Esophagus muscularis mucosa (tissue), 4 donors: ENCODE results near the gene ABHD18. TPM values are rescaled to one million over a fixed set of nuclear protein-coding genes. Genes with fewer than 3 reads are reported as not detected.
"Not testable (repeated sequence)": the region's sequence is repeated elsewhere in the genome, so short reads cannot be mapped to it uniquely, and the experiment has no call there.

Source experiments
- DNase-seq: peaks from one replicate; pipeline ENCODE4 v3.0.0-alpha.2; 2017; ENCODE audit errors: extremely low spot score
- H3K27ac ChIP-seq, 4 donors: fragments of 200-600 bp; sonication (generic); replicated peaks in 1 of 4; 1 replicate in 3 of 4; 2 replicates in 1 of 4; pipeline ENCODE4 v1.5.1; 2016 to 2019; ENCODE audit warnings: mild to moderate bottlenecking in 1 of 4
- H3K27me3 ChIP-seq, 4 donors: fragments of 200-600 bp; sonication (generic); one replicate each; pipeline versions ENCODE4 v1.5.1 to v1.6.0; 2016 to 2019
- H3K36me3 ChIP-seq, 4 donors: fragments of 200-600 bp; sonication (generic); one replicate each; pipeline ENCODE4 v1.5.1; 2016 to 2019
- H3K4me1 ChIP-seq, 4 donors: fragments of 200-600 bp; sonication (generic); one replicate each; pipeline ENCODE4 v1.5.1; 2016 to 2019
- H3K4me3 ChIP-seq, 4 donors: fragments of 200-600 bp; sonication (generic); 1 replicate in 2 of 4; 2 replicates in 2 of 4; pipeline ENCODE4 v1.5.1; 2016 to 2019; ENCODE audit warnings: mild to moderate bottlenecking in 4 of 4, moderate library complexity in 1 of 4
- H3K9me3 ChIP-seq, 4 donors: fragments of 200-600 bp; sonication (generic); 1 replicate in 3 of 4; 2 replicates in 1 of 4; pipeline ENCODE4 v1.5.1; 2016 to 2019
- EP300 ChIP-seq: sonication (generic); formaldehyde crosslinking; IDR thresholded peaks from one replicate; pipeline ENCODE4 v1.6.1; 2017; ENCODE audit warnings: antibody characterized with exemption
- POLR2A ChIP-seq: fragments of 450-650 bp; IDR thresholded peaks from one replicate; pipeline ENCODE4 v1.6.1; 2017; ENCODE audit warnings: antibody characterized with exemption, moderate library complexity, mild to moderate bottlenecking, low read depth
- POLR2AphosphoS5 ChIP-seq, 2 donors: sonication (generic); formaldehyde crosslinking; IDR thresholded peaks; one replicate each; pipeline ENCODE4 v1.6.1; 2017; ENCODE audit warnings: antibody characterized with exemption in 2 of 2
- WGBS: methylation state at CpG from one replicate; pipeline ENCODE4 v1.1.5; 2018; 5-methylcytosine and 5-hydroxymethylcytosine counted together
- intact Hi-C: fragments of 100-400 bp; cut with DNase I; formaldehyde crosslinking; loops from one replicate; pipeline ENCODE4 v1.15.1; 2023
- total RNA-seq, 4 donors: library from RNA; depleted of rRNA; stranded (reverse); fragments of >200 nt; gene quantifications; one replicate each; pipeline versions ENCODE4 v1.1.0 to v1.2.1, GENCODE V29; 2016
- TF ChIP-seq, protein P1 (sequence below), 3 experiments: fragments of 200-600 bp in 2 of 3; fragments of 450-650 bp in 1 of 3; sonication (generic) in 2 of 3; IDR thresholded peaks; one replicate each; pipeline ENCODE4 v1.5.1; 2017 to 2019; ENCODE audit warnings: antibody characterized with exemption in 3 of 3, mild to moderate bottlenecking in 2 of 3, moderate library complexity in 1 of 3

The ABHD18 gene
- total RNA-seq, 4 donors from 2014 or later, result 4.7 to 10.0 (median 7.1) TPM

DNA sequence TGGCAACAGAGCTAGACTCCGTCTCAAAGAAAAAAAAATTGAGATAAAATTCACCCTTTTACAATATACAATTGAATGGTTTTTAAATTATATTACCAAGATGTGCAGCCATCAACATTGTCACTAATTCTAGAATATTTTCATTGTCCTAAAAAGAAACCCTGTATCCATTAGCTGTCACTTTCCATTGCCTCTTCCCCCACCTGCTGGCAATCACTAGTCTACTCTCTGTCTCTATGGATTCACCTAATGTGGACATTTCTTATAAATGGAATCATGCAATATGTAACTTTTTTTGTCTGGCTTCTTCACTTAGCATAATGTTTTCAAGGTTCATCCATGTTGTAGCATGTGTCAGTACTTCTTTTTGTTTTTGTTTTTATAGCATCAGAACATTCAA is 20.8 kb downstream of the ABHD18 start:
- H3K36me3 ChIP-seq, result peaks cover 5 to 57% (median 25%) of the 10 kb centered on the region in 4 donors
- no peaks in the 10 kb centered on the region for H3K4me1 ChIP-seq
- no peaks in the 10 kb centered on the region for H3K9me3 ChIP-seq
- DNase-seq, result no peak
- TF ChIP-seq EP300 (no peak), POLR2A (no peak), POLR2AphosphoS5 (IDR thresholded peaks at IDR 0.05) (no peak)
- TF ChIP-seq, protein P1, sequence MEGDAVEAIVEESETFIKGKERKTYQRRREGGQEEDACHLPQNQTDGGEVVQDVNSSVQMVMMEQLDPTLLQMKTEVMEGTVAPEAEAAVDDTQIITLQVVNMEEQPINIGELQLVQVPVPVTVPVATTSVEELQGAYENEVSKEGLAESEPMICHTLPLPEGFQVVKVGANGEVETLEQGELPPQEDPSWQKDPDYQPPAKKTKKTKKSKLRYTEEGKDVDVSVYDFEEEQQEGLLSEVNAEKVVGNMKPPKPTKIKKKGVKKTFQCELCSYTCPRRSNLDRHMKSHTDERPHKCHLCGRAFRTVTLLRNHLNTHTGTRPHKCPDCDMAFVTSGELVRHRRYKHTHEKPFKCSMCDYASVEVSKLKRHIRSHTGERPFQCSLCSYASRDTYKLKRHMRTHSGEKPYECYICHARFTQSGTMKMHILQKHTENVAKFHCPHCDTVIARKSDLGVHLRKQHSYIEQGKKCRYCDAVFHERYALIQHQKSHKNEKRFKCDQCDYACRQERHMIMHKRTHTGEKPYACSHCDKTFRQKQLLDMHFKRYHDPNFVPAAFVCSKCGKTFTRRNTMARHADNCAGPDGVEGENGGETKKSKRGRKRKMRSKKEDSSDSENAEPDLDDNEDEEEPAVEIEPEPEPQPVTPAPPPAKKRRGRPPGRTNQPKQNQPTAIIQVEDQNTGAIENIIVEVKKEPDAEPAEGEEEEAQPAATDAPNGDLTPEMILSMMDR (IDR thresholded peaks at IDR 0.05), result no peak
- intact Hi-C loops, result no loop called here
- H3K4me3 ChIP-seq, result no peak overlapping the region
- WGBS, result 100% methylated on average over 1 of the region's 1 CpG
- no peaks in the 10 kb centered on the region for H3K27me3 ChIP-seq
- no peak overlapping the region for H3K27ac ChIP-seq

DNA sequence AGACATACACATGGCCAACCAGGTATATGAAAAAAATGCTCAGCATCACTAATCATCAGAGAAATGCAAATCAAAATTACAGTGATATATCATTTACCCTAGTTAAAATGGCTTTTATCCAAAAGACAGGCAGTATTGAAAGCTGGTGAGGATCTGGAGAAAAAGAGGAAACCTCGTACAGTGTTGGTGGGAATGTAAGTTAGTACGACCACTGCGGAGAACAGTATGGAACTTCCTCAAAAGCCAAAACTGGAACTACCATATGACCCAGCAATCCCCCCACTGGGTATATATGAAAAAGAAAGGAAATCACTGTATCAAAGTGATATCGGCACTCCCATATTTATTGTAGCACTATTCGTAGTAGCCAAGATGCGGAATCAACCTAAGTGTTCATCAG is 23.4 kb downstream of the ABHD18 start:
- H3K36me3 ChIP-seq, result peaks cover 5 to 69% (median 26%) of the 10 kb centered on the region in 4 donors
- intact Hi-C loops, result no loop called here
- TF ChIP-seq EP300 (no peak), POLR2AphosphoS5 (IDR thresholded peaks at IDR 0.05) (no peak), POLR2A (no peak)
- TF ChIP-seq, protein P1 (IDR thresholded peaks at IDR 0.05), result no peak
- no peak for DNase-seq
- no peaks in the 10 kb centered on the region for H3K27me3 ChIP-seq
- no peaks in the 10 kb centered on the region for H3K4me1 ChIP-seq
- no peak overlapping the region for H3K27ac ChIP-seq
- no peaks in the 10 kb centered on the region for H3K9me3 ChIP-seq
- WGBS, result 87% methylated on average over 6 of the region's 6 CpGs
- no peak overlapping the region for H3K4me3 ChIP-seq

DNA sequence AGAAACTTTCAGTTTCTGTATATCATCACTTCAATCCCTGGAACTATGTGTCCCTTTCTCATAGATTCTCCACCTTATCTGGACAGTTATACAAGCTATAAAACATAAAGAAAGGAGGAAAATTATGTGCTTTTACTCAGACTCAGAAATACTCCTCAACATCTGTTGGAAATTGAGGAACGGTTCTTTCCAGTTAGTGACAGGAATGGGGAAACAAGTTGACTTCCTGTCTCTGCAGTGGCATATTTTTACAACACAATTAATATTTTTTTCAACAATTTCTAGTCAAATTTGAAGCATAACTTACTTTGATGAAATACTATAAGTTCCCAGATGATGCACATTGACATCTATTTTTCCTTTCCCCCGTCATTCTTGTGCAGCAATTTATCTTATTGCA is 27.9 kb downstream of the ABHD18 start:
- H3K27ac ChIP-seq, result no peak overlapping the region
- no peak for TF ChIP-seq POLR2AphosphoS5 (IDR thresholded peaks at IDR 0.05)
- no peak for TF ChIP-seq POLR2A
- TF ChIP-seq, protein P1 (IDR thresholded peaks at IDR 0.05), result no peak
- TF ChIP-seq EP300, result no peak
- peaks cover 0 to 41% (median 7%) of the 10 kb centered on the region in 4 donors for H3K36me3 ChIP-seq
- no peaks in the 10 kb centered on the region for H3K4me1 ChIP-seq
- H3K4me3 ChIP-seq, result no peak overlapping the region
- H3K9me3 ChIP-seq, result peaks cover 0 to 7% (median 0%) of the 10 kb centered on the region in 4 donors
- DNase-seq, result no peak
- WGBS, result 74% methylated on average over 2 of the region's 2 CpGs
- intact Hi-C loops, result no loop called here
- H3K27me3 ChIP-seq, result no peaks in the 10 kb centered on the region

DNA sequence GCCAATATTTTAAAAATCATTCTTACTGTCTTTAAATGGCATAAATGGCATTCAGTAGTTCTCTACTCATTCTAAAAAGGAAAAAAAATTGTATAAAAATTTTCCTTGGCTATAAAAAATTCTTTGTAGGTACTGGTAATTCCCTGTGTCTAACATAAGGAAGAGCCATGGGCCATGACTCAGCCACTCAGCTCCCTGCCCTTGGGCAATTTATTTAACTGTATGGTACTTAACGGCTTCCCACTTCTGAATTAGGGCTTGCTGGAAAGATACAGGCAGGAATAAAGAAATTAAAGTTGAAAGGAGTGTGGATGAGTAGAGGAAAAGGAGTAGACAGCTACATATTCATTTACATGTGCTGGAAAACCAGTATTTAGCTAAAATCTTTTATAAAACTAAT is 30.6 kb downstream of the ABHD18 start:
- intact Hi-C loops, result no loop called here
- H3K36me3 ChIP-seq, result peaks cover 0 to 38% (median 7%) of the 10 kb centered on the region in 4 donors
- DNase-seq, result no peak
- peaks cover 0 to 12% (median 2%) of the 10 kb centered on the region in 4 donors for H3K9me3 ChIP-seq
- TF ChIP-seq POLR2A (no peak), POLR2AphosphoS5 (IDR thresholded peaks at IDR 0.05) (no peak), EP300 (no peak)
- TF ChIP-seq, protein P1 (IDR thresholded peaks at IDR 0.05), result no peak
- H3K4me3 ChIP-seq, result no peak overlapping the region
- 96% methylated on average over 1 of the region's 1 CpG for WGBS
- no peaks in the 10 kb centered on the region for H3K27me3 ChIP-seq
- no peaks in the 10 kb centered on the region for H3K4me1 ChIP-seq
- no peak overlapping the region for H3K27ac ChIP-seq

DNA sequence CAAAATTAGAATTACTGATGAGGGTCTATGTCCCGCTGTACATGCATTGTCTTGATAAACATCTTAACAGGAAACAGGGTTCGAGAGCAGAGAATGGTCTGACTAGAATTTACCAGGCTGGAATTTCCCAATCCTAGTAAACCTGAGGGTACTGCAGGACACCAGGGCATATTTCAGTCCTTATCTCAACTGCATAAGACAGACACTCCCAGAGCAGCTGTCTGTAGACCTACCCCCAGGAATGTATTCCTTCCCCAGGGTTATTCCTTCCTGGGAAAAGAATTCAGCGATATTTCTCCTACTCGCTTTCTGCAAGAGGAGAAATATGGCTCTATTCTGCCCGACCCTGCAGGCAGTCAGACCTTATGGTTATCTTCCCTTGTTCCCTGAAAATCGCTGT is 31.3 kb downstream of the ABHD18 start:
- H3K27ac ChIP-seq, DNase-seq, H3K4me1 ChIP-seq, H3K4me3 ChIP-seq, intact Hi-C loops, H3K27me3 ChIP-seq: not testable (repeated sequence)
- WGBS, result 85% methylated on average over 6 of the region's 6 CpGs
- Histone ChIP-seq H3K9me3 (peaks cover 0 to 12% (median 2%) of the 10 kb centered on the region in 4 donors), H3K36me3 (peaks cover 0 to 30% (median 7%) of the 10 kb centered on the region in 4 donors)
